GM12873 (cell line): Measurements from ENCODE around the gene CLCNKA.

Experiments
- TF ChIP-seq, protein P1 (sequence below): IDR thresholded peaks from 2 replicates; pipeline ENCODE4 v1.5.1; 2012; ENCODE audit warnings: low read depth, mild to moderate bottlenecking, moderate library complexity, low read length, control low read depth; ENCODE audit not compliant: insufficient read depth; ENCODE audit errors: missing control alignments

The CLCNKA gene

DNA sequence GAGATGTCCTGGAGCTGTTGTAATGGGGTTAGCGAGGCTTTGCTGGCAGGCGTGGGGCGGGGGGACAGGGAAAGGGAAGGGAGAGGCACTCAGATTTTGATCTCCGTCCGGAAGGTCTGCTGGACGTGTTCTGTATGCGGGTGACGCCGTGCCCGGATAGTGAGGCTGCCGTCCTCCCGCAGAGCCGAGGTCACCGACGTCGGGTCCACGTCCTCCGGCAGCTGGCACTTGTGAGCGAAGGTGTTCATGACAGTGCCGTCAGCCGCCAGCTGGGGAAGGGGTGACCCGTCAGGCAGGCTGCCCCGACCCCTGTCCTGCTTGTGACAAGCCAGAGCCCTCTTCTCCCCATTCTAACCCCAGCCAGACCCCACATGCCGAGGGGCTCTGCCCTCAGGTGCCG lies 6.3 kb upstream of the CLCNKA start:
- TF ChIP-seq, protein P1, sequence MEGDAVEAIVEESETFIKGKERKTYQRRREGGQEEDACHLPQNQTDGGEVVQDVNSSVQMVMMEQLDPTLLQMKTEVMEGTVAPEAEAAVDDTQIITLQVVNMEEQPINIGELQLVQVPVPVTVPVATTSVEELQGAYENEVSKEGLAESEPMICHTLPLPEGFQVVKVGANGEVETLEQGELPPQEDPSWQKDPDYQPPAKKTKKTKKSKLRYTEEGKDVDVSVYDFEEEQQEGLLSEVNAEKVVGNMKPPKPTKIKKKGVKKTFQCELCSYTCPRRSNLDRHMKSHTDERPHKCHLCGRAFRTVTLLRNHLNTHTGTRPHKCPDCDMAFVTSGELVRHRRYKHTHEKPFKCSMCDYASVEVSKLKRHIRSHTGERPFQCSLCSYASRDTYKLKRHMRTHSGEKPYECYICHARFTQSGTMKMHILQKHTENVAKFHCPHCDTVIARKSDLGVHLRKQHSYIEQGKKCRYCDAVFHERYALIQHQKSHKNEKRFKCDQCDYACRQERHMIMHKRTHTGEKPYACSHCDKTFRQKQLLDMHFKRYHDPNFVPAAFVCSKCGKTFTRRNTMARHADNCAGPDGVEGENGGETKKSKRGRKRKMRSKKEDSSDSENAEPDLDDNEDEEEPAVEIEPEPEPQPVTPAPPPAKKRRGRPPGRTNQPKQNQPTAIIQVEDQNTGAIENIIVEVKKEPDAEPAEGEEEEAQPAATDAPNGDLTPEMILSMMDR = no peak

DNA sequence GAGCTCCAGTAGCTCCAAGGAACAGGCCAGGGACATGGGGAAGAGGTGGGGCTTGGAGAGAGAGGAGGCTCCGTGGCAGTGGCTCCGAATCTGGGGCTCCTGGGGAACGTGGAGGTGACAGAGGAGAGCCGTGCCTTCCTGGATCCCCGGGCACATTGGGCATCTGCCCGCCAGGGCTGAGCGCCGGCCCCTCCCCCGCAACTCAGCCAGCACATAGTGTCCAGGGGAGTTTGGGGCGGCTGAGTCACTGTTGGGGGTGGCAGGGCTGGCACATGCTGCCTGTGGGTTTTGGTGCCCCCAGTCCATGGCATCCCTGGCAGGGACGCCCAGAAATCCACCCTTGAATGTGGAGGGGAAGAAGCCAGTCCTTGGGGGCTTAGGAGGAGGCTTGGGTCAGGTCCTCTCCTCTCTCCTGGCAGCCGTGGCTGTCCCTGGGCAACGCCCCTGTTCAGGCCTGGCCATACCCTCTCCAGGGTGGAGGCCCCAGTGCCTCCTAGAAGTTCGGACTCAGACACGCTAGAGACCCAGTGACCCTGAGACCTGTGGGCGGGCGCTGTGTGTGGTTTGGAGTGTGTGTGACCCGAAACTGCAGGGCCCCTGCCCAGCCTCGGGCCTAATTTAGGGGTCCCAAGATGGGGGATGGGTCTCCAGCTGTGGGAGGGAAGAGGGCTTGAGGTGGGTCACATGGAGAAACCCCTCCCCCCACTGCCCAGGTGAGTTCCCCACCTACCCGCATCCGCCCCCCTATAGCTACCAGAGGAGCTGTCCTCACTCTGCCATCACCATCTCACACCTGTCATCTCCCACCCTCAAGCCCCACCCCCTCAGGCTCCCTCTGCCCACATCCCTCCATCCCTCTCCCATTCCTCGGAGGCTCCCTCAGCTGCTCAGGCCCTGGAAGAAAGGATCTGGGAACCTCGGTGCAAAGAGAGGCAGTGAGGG lies 5.6 kb upstream of the CLCNKA start:
- TF ChIP-seq, protein P1 = no peak

DNA sequence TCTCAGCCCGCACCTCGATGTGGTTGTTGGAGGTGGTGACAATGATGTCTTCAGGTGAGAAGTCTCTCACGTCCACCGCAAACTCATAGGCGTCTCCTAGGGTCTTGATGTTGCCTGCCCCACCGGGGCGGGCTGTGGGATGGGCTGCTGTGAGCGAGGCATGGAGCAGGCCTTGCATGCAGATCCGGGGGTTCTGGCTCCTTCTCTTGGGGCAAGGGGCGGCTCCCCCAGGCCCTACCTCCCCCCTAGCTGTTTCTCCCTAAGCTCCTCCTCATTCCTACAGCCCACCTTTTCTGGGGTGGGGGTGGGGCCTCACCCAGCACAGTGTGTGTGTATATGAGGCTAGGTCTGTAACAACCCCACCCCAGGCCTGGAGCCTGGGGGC lies 4.8 kb upstream of the CLCNKA start:
- TF ChIP-seq, protein P1 = no peak

DNA sequence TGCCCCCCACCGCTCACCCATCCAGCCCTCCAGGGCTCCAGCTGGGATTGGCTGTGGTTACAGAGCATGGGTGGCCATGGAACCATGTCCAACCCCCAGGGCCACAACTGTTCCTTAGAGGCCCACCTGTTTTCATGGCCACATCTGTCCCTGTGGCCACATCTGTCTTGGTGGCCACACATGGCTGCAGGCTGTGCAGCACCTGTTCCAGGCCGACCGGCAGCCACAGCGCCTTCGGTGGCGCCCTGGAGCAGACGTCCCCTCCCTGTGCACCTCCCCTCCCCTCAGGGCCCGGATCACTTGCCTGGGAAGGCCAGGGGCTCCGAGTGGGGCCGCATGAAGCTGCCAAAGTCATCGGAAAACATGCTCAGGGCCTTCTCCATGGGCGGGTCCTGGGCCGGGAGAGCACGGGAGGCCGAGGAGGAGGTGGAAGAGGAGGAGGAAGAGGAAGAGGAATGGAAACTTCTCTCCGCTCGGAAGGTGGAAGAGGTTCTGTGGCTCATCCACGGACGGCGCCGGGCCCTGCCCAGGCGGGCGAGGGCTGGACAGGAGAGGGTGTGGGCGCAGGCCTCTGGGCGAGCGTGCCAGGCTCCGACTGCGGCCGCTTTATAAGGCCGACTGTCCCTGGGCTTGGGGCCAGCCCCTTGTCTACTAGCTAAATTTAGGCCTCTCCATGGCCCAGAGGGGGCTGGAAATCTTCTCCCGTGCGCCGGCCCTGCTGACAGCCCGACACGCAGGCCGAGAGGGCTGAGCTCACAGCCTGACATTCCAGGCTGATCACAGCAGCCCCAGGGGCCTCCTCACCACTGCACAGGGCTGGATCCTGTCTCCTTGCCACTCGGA lies 4.2 kb upstream of the CLCNKA start, which contains the start of gene HSPB7:
TSS of gene HSPB7 (minus strand) at position 583 of the 843 bp plus-strand sequence. CDS start at position 503, 80 bp downstream.
- TF ChIP-seq, protein P1 = no peak

DNA sequence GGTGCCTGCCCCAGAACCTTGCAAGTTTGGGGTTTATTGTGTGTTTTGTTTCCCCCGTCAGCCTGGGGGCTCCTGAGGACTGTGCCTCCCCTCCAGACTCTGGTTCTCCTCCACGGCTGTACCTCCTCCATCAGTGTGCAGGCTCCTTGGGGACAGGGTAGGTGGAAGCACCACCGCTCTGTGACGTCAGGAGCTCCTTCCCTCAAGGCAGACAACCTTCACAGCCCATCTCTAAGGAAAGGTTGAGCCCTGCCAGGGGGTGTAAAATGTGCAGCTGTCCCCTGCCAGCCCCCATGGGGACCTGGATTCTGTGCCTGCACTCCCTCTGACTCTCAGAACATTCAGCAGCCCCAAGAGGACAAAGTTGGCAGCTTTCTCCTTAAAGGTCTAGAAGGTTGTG lies 3.5 kb upstream of the CLCNKA start:
- TF ChIP-seq, protein P1 = no peak

DNA sequence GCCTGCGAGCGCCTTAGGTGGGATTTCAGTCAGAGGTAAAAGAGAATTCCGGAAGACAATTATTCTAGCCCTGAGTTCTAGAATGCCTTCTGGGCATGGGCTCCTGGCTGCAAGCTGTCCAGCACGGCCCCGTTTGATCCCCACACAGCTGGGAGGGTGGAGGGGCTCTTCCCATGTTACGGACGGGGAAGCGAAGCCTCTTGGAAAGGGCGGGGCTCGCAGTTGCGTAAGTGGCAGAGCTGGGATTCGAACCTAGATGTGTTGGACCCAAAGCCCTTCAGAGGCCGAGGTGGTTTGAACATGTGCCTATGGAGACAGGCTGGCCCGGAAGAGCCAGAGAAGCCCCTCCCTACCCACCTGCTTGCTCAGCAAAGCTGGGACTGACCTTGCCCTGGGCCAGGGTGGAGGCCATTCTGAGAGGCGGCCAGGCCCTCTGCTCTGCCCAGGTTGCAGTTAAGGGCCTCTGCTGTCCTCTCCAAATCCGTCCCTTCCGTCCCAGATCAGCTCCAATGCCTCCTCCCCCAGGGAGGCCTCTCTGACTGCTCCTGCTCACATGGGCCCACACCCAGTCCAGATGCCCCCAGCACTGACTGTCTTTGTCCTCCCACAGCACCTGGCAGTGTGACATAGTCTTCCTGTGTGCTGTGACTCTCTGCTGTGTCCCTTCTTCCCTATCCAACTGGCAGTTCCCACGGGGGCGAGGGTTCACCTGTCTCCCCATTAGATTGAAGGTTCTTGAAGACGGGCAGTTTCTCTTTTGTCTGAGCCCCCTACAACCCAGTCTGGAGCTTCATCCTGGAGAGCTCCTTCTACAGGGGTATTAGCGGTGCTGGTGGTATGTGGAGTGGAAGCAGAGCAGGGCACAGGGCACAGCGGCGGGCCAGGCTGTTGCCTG lies 2.8 kb upstream of the CLCNKA start:
- TF ChIP-seq, protein P1 = no peak
